ENCODE data around the gene OR5AL1. TPM values are rescaled to one million over a fixed set of nuclear protein-coding genes. Genes with fewer than 3 reads are reported as not detected.
"Not testable (repeated sequence)": the region's sequence is repeated elsewhere in the genome, so short reads cannot be mapped to it uniquely, and the experiment has no call there.

OR5AL1 gene
- total RNA-seq (2014; rRNA removed; shearing (Covaris generic)) = not detected in 2 replicates
- not detected in 2 replicates for polyA plus RNA-seq (2014; cell fraction: nucleus; rRNA removed)

- DNase-seq (ENCODE audit: extremely low read depth, low read depth) = no peak
These were observed at the start of gene OR5AL1 for GRCh38 chr11:56412396-56412795. Gene OR5AL1, plus strand, starts transcription at chr11:56412696.

GRCh38 chr11:56375324-56375723 is 37.2 kb upstream of the OR5AL1 start, which contains the start of gene OR8U1:
Gene OR8U1, plus strand, starts transcription at chr11:56375624. Its CDS starts 0 bp downstream, at chr11:56375624.
- no peak for DNase-seq (ENCODE audit: extremely low read depth, low read depth)

GRCh38 chr11:56380120-56380519 is 32.4 kb upstream of the OR5AL1 start:
- DNase-seq (ENCODE audit: extremely low read depth, low read depth) = no peak

- DNase-seq (ENCODE audit: extremely low read depth, low read depth) = no peak
These were observed 18.1 kb upstream of the OR5AL1 start for GRCh38 chr11:56394381-56394780.

GRCh38 chr11:56396047-56396446 is 16.4 kb upstream of the OR5AL1 start:
- DNase-seq (ENCODE audit: extremely low read depth, low read depth) = no peak

- not testable (repeated sequence) for DNase-seq (ENCODE audit: extremely low read depth, low read depth)
These were observed 10.5 kb upstream of the OR5AL1 start for GRCh38 chr11:56401858-56402461.

GRCh38 chr11:56404393-56404792 is 8.1 kb upstream of the OR5AL1 start:
- DNase-seq (ENCODE audit: extremely low read depth, low read depth) = no peak

- no peak for DNase-seq (ENCODE audit: extremely low read depth, low read depth)
These were observed 1.7 kb upstream of the OR5AL1 start for GRCh38 chr11:56410801-56411200.

GRCh38 chr11:56453521-56453920 is 41.0 kb downstream of the OR5AL1 start:
- no peak for DNase-seq (ENCODE audit: extremely low read depth, low read depth)

- DNase-seq (ENCODE audit: extremely low read depth, low read depth) = no peak
These were observed 44.6 kb downstream of the OR5AL1 start for GRCh38 chr11:56457076-56457475.

Other genes with a start within 250 kb of the OR5AL1 start
- not detected in 2 replicates for gene OR5J2, start 236.1 kb upstream of the OR5AL1 start, total RNA-seq (2014; rRNA removed; shearing (Covaris generic))
- not detected in 2 replicates for gene OR5T2, start 178.4 kb upstream of the OR5AL1 start, total RNA-seq (2014; rRNA removed; shearing (Covaris generic))
- gene OR5T3, start 160.4 kb upstream of the OR5AL1 start, total RNA-seq (2014; rRNA removed; shearing (Covaris generic)) = not detected in 2 replicates
- not detected in 2 replicates for gene OR5T1, start 138.5 kb upstream of the OR5AL1 start, total RNA-seq (2014; rRNA removed; shearing (Covaris generic))
- not detected in 2 replicates for gene OR8H1, start 120.4 kb upstream of the OR5AL1 start, total RNA-seq (2014; rRNA removed; shearing (Covaris generic))
- not detected in 2 replicates for gene OR8K3, start 97.6 kb upstream of the OR5AL1 start, total RNA-seq (2014; rRNA removed; shearing (Covaris generic))
- gene OR8K1, start 66.7 kb upstream of the OR5AL1 start, total RNA-seq (2014; rRNA removed; shearing (Covaris generic)) = not detected in 2 replicates
- not detected in 2 replicates for gene OR8J1, start 58.4 kb upstream of the OR5AL1 start, total RNA-seq (2014; rRNA removed; shearing (Covaris generic))
- gene OR8U1, start 37.1 kb upstream of the OR5AL1 start, total RNA-seq (2014; rRNA removed; shearing (Covaris generic)) = not detected in 2 replicates
- not detected in 2 replicates for gene OR5M3, start 60.7 kb downstream of the OR5AL1 start, total RNA-seq (2014; rRNA removed; shearing (Covaris generic))
- gene OR5M8, start 78.7 kb downstream of the OR5AL1 start, total RNA-seq (2014; rRNA removed; shearing (Covaris generic)) = not detected in 2 replicates
- gene OR5M11, start 130.6 kb downstream of the OR5AL1 start, total RNA-seq (2014; rRNA removed; shearing (Covaris generic)) = not detected in 2 replicates
- not detected in 2 replicates for gene OR5M10, start 165.0 kb downstream of the OR5AL1 start, total RNA-seq (2014; rRNA removed; shearing (Covaris generic))
- not detected in 2 replicates for gene OR5M1, start 202.2 kb downstream of the OR5AL1 start, total RNA-seq (2014; rRNA removed; shearing (Covaris generic))
- gene OR5AP2, start 229.7 kb downstream of the OR5AL1 start, total RNA-seq (2014; rRNA removed; shearing (Covaris generic)) = not detected in 2 replicates